Occipital lobe (tissue), 2 donors: ENCODE results near the gene B4GAT1. TPM values are rescaled to one million over a fixed set of nuclear protein-coding genes. Genes with fewer than 3 reads are reported as not detected.
"Not testable (repeated sequence)": the region's sequence is repeated elsewhere in the genome, so short reads cannot be mapped to it uniquely, and the experiment has no call there.

Source experiments
- DNase-seq: peaks from one replicate; lab custom pipeline; 2025; lab: John Stamatoyannopoulos, UW
- total RNA-seq: library from RNA; depleted of rRNA; stranded (reverse); fragments of >200 nt; gene quantifications from one replicate; pipeline ENCODE4 v1.2.3, GENCODE V29; 2014

Gene B4GAT1
- total RNA-seq, 1 donor from 2014 or later, result 63.2 TPM

DNA sequence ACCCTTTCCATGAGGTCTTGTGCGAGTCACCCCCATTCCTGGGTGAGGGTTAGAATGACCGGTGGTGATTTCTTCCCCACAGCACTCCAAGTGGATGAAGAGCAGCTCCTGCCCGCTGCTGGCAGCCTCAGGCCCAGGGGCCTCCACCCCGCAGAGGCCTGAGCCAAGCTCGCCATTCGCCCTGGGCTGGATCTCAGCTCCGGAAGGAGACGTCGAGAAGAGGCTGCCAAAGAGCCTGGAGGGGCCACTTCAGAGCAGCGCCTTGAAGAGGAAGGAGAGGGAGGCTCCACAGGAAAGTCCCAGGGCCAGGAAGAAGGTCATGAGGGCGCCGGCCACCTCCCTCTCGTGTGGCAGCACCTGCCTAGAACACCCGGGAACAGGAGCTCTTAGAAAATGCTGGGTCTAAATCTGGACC, 15.8 kb upstream of the B4GAT1 start:
- no peak for DNase-seq

DNA sequence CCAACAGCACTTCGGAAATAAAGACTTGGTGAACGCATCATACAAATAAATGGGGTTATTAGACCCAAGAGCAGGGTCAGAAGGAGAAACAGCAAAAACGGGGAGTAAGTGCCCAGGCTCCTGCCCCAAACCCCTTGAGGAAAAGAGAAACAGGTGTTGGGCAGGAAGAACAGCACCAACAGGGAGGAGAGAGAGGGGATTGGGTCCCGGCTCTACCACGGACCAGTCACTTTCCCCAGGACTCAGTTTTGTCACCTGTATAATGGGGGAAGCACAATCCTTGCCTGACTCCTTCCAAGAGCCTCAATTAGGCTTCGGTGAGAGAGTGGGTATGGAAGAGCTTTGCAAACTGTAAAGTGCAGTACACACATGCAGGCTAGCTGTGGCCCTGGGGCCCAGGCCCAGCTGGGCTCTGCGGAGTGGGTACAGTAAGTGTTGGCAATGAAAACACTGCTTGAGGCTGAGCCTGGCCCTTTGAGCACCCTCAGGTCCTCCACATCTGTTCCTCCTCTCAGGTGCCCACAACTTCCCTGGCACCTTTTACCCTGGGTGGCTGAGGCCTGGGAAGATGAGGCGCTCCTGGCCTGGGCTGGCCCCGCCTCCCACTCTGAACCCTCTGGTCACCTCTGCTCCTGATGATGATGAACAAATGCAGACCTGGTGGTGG, 15.2 kb upstream of the B4GAT1 start:
- DNase-seq, result no peak

DNA sequence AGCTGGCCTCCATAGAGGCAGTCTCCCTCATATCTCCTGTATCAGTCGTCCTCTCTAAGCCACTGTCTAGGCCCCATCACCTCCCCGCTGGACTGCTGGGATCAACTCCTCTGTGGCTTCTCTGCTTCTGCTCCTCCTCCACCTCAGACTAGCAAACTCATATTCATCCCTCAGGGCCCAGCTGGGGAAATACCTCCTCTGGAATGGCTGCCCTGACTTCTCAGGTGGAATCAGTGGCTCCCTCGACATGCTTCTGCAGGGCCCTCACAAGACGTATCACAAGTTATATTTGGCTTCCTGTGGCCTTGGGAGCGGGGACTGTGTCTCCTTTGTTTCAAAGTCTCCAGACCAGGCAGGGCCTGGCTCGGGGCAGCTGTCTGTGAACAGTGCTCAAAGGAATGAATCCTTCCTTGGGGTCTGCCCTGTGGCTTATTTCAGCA, 14.1 kb upstream of the B4GAT1 start:
- no peak for DNase-seq

- no peak for DNase-seq
Observed at GRCh38 chr11:66360406-66361073, 13.1 kb upstream of the B4GAT1 start.

DNA sequence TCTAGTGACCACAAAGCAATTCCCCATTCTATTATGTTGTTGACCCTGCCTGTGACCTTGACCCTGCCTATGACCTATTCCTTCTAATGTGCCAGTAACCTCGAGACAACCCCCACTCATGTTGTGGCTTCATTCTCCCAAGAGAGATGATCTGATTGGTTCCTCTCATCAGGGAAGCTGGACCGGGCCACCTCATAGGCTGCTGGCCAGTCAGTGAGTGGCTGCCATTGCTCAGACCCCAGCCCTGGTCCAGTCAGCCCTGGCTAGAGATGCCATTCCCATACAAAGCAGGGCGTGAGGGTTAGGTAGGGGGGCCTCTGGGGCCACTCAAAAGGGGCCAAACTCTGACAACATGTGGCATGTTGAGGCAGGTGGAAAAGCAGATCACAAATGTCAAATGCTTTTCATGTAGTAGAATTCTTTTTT, 12.2 kb upstream of the B4GAT1 start:
- no peak for DNase-seq

GRCh38 chr11:66350560-66351235, 3.3 kb upstream of the B4GAT1 start:
- DNase-seq, result not testable (repeated sequence)

GRCh38 chr11:66349084-66349386, 1.6 kb upstream of the B4GAT1 start:
- DNase-seq, result no peak

GRCh38 chr11:66346476-66347424, 679 bp downstream of the B4GAT1 start:
- no peak for DNase-seq

GRCh38 chr11:66345316-66345649, 2.1 kb downstream of the B4GAT1 start:
- no peak for DNase-seq

- DNase-seq, result peak; percentile 95
Observed at GRCh38 chr11:66344550-66345315, 2.7 kb downstream of the B4GAT1 start, which contains the start of gene BRMS1. TSS of gene BRMS1 (minus strand) at chr11:66345104. CDS start at chr11:66342234, 2,870 bp downstream.

GRCh38 chr11:66343176-66343575, 4.3 kb downstream of the B4GAT1 start:
- DNase-seq, result no peak

DNA sequence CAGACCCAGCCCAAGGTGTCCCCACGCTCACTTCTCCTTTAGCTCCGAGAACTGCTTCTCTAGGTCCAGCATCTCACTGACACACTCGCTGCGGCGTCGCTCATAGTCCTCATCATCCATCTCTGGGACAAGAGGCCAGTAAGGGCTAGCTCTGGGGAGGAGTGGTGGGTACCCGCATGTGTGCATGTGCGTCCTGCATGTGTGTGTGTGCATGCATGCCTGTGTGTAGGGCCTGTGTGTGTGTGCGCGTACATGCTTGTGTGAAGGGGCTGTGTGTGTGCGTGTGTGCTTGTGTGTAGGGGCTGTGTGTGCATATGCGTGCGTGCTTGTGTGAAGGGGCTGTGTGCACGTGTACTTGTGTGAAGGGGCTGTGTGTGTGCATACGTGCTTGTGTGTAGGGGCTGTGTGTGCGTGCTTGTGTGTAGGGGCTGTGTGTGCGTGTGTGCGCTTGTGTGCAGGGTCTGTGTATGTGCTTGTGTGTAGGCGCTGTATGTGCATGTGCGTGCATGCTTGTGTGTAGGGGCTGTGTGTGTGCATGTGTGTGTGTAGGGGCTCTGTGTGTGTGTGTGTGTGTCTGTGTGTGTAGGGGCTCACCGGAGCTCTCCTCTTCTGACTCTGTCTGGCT, 5.8 kb downstream of the B4GAT1 start:
- DNase-seq, result no peak

GRCh38 chr11:66340596-66341501, 6.6 kb downstream of the B4GAT1 start:
- DNase-seq, result no peak

GRCh38 chr11:66339686-66340483, 7.5 kb downstream of the B4GAT1 start:
- no peak for DNase-seq

DNA sequence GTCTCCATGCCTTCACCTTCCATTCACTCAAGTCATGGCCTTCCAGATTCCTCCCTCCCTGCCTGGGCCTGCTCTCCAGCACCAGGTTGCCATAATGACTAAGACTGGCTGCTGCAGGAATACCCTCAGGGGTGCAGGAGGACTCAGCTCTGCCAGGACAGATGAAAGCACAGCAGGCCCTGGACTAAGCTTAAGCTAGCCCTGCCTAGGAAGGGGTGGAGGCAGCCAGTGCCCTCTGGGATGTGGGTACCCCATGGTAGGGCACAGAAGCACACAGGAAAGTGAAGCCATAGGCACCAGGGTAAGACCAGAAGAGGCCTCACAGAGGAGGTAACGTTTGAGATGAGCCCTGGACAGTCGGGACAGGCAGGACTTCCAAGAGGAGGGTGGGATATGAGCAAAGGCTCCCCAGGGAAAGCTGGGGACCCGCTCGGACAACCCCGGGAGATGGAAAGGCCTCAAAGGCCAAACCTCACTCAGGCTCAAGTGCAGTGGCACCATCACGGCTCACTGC, 8.2 kb downstream of the B4GAT1 start:
- no peak for DNase-seq

GRCh38 chr11:66338276-66339161, 8.9 kb downstream of the B4GAT1 start:
- no peak for DNase-seq
